AG04449 (cell line): Measurements from ENCODE around the gene SUPT3H.

Experiments
- CTCF ChIA-PET: fragments of 350-600 bp; formaldehyde crosslinking; extraction: SDS; loops from one replicate; lab custom pipeline; 2021; ENCODE audit warnings: antibody characterized with exemption; lab: Yijun Ruan, JAX
- POLR2A ChIA-PET: fragments of 400-600, 350-600 bp; formaldehyde crosslinking; extraction: SDS; loops from one replicate; lab custom pipeline; 2020; ENCODE audit warnings: antibody characterized with exemption, inconsistent platforms; lab: Yijun Ruan, JAX
- DNase-seq: peaks from one replicate; pipeline ENCODE4 v3.0.0-alpha.2; 2010; ENCODE audit warnings: low read depth, low spot score
- H3K4me3 ChIP-seq: 2 replicates; pipeline ENCODE4 v1.5.1; 2011; ENCODE audit warnings: low read depth, mild to moderate bottlenecking, control low read depth, low read length
- TF ChIP-seq, protein P1 (sequence below): IDR thresholded peaks from one replicate; pipeline ENCODE4 v1.5.1; 2011; ENCODE audit warnings: mild to moderate bottlenecking, moderate library complexity, low read length, control low read depth, inconsistent platforms; ENCODE audit not compliant: insufficient read depth; ENCODE audit errors: missing control alignments

Gene SUPT3H

DNA sequence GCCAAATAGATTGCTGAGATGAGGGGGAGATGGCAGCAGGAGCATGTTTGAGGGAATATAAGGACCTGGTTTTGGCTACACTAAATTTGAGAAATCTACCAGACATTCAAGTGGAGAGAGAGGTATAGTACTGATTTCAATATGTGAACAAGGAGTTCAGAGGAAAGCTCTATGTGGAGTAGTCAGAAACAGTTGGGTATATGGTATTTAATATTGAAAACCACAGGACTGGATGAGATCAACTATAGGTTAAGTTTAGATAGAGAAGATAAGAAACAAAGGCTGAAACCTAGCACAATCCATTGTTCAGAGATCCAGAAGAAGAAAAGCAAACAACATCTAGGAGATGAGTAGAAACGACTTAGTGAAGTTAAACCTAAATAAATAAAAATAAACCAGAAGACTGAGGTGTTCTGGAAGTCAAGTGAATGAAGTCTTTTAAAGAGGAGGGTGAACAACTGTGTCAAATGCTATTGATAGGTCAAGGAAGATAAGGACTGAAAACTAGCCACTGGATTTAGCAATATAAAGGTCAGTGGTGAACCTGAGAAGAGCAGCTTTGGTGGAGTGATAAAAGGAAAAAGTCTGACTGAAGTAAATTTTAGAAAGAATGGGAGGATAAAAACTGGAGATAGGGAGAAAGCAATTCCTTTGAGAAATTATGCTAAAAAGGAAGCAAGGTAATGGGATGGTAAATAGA is 170.8 kb downstream of the SUPT3H start:
- POLR2A ChIA-PET = no interaction called here
- H3K4me3 ChIP-seq = no peak overlapping the region
- DNase-seq = no peak
- CTCF ChIA-PET = no interaction called here
- TF ChIP-seq, protein P1, sequence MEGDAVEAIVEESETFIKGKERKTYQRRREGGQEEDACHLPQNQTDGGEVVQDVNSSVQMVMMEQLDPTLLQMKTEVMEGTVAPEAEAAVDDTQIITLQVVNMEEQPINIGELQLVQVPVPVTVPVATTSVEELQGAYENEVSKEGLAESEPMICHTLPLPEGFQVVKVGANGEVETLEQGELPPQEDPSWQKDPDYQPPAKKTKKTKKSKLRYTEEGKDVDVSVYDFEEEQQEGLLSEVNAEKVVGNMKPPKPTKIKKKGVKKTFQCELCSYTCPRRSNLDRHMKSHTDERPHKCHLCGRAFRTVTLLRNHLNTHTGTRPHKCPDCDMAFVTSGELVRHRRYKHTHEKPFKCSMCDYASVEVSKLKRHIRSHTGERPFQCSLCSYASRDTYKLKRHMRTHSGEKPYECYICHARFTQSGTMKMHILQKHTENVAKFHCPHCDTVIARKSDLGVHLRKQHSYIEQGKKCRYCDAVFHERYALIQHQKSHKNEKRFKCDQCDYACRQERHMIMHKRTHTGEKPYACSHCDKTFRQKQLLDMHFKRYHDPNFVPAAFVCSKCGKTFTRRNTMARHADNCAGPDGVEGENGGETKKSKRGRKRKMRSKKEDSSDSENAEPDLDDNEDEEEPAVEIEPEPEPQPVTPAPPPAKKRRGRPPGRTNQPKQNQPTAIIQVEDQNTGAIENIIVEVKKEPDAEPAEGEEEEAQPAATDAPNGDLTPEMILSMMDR = no peak

DNA sequence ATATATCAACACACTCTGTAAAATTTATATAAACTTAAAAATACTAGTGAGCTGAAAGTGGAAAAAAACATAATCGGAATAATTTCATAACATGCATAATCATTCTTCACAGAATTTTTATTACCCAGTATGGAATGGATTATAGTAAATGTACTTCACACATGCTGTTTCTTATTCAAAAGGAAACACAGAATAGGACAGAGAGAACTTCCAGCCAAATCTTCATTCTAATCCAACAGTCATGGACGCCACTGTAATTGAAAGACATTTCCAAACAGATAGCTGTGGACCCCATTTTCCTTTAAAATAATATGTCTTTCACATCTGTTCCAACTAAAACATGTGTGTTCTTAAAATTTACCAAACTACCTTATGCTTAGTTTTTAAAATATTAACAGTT is 176.2 kb downstream of the SUPT3H start:
- ChIA-PET CTCF (no interaction called here), POLR2A (no interaction called here)
- H3K4me3 ChIP-seq = no peak overlapping the region
- TF ChIP-seq, protein P1 = no peak
- no peak for DNase-seq

DNA sequence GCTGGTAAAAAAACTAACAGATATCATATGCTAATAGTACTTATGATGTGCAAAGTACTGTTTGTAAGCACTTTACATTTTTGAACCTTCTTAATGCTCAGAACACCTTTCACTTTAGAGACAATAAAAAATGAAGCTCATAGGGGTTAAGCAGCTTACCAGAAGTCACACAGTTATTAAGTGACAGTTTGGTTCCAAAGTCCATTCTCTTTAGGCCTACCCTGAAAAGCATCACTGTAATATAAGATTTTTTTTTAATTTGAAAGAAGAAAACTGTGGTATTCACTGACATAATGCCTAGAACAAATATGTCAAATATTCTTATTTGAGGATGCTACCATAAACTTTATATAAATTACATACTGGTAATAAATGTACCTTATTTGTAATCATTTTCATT is 177.2 kb downstream of the SUPT3H start:
- H3K4me3 ChIP-seq = no peak overlapping the region
- ChIA-PET CTCF (no interaction called here), POLR2A (no interaction called here)
- TF ChIP-seq, protein P1 = no peak
- DNase-seq = no peak

DNA sequence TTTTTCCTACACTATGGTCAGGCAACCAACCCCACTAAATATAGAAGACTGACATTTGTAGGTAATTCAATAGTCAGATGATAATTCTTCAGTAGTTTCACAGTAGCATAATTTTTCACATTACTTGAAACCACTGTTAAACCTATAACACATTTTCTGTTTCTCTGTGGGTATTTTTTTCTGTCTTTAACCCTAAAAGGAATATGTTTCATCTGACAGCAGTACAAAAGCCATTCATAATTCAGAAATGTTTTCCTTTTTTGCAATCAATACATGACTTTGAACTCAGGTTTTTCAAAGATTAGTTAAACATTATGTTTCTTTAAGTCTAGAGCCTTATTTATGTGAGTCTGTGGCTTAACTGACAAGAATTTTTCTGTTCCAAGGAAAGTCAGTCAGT is 178.2 kb downstream of the SUPT3H start:
- CTCF ChIA-PET = no interaction called here
- TF ChIP-seq, protein P1 = no peak

DNA sequence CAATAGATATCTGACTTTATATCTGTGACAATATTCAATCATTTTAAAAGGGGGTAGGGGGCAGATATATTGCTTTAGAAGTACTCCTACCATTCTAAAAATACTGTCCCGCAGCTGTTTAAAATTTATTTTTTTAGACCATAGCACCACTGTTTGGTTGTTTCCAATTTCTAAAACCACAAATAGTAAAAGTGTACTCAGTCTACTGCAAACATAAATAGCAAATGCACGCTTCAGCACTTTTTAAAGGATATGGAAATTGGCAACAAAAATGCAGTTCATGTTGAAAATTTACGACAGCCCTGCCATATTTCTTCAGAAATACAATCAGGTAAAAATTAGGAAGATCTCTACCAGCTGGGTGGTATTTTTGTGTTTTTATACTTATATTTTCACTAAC is 181.6 kb downstream of the SUPT3H start:
- ChIA-PET CTCF (interaction anchor here (1.2 kb wide), 1 partner anchor 540 kb away, joined by 3 read pairs; no protein-coding TSS in a partner anchor), POLR2A (no interaction called here)
- H3K4me3 ChIP-seq = no peak overlapping the region
- DNase-seq = no peak
- TF ChIP-seq, protein P1 = no peak

More for the DNA sequence above, 178.2 kb downstream of the SUPT3H start:
- POLR2A ChIA-PET = no interaction called here
- H3K4me3 ChIP-seq = no peak overlapping the region
- DNase-seq = no peak

DNA sequence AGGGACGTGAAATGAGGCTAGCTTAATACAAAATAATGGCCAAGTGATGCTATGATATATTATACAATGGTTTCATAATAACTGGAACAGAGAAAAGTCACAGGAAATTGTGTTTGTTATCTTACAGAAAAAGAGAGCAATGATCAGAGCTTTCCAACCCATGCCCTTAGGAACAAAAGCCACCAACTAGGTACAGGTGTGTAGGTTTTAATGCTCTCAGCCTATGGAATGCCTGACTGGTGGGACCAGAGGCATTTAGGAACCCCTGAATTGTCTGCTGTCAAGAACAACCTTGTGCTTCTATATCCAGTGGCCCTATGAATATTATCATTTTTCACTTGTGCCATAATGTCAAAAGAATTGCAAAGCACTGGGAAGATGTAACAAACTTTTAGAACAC is 182.6 kb downstream of the SUPT3H start:
- ChIA-PET POLR2A (no interaction called here), CTCF (interaction anchor here (1.2 kb wide), 1 partner anchor 539 kb away, joined by 3 read pairs; no protein-coding TSS in a partner anchor)
- H3K4me3 ChIP-seq = no peak overlapping the region
- no peak for DNase-seq
- TF ChIP-seq, protein P1 = no peak
